ENCODE measurements around the gene MAN2A1.

- TF ChIP-seq, protein P1, sequence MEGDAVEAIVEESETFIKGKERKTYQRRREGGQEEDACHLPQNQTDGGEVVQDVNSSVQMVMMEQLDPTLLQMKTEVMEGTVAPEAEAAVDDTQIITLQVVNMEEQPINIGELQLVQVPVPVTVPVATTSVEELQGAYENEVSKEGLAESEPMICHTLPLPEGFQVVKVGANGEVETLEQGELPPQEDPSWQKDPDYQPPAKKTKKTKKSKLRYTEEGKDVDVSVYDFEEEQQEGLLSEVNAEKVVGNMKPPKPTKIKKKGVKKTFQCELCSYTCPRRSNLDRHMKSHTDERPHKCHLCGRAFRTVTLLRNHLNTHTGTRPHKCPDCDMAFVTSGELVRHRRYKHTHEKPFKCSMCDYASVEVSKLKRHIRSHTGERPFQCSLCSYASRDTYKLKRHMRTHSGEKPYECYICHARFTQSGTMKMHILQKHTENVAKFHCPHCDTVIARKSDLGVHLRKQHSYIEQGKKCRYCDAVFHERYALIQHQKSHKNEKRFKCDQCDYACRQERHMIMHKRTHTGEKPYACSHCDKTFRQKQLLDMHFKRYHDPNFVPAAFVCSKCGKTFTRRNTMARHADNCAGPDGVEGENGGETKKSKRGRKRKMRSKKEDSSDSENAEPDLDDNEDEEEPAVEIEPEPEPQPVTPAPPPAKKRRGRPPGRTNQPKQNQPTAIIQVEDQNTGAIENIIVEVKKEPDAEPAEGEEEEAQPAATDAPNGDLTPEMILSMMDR (IDR thresholded peaks at IDR 0.05; ENCODE audit: low read length) = no peak
- no peak for TF ChIP-seq EZH2 (IDR thresholded peaks at IDR 0.05; ENCODE audit: borderline replicate concordance, low read length)
Observed at GRCh38 chr5:109754319-109754718, 64.6 kb downstream of the MAN2A1 start.
